T-helper 2 cell treated with Interferon-gamma antibody and Interleukin-4, amounts not matched to agents 100 ng/mL and 5 ng/mL, for 36 hours (primary cell): ENCODE measurements around the gene COX7B. TPM values are rescaled to one million over a fixed set of nuclear protein-coding genes. Genes with fewer than 3 reads are reported as not detected.
"Not testable (repeated sequence)": the region's sequence is repeated elsewhere in the genome, so short reads cannot be mapped to it uniquely, and the experiment has no call there.

Source experiments
- intact Hi-C: fragments of 100-400 bp; cut with micrococcal nuclease; formaldehyde crosslinking; loops from one replicate; pipeline ENCODE4 v1.15.1; 2023
- total RNA-seq: library from RNA; stranded (reverse); gene quantifications from 2 replicates; pipeline ENCODE4 v1.2.3, GENCODE V29; 2022

The COX7B gene
- 275 and 276 TPM in 2 replicates for total RNA-seq

GRCh38 chrX:77899081-77899828, at the start of gene COX7B:
TSS of gene COX7B (plus strand) at chrX:77899468. CDS start at chrX:77899554, 86 bp downstream.
- intact Hi-C loops = loop anchor here (1.0 to 10.0 kb wide), 7 partner anchors 11 to 1622 kb away; partner anchors contain the start of genes ATP7A, ATRX, CYSLTR1 and FGF16

- intact Hi-C loops = no loop called here
Observed at GRCh38 chrX:77875372-77875771, 23.9 kb upstream of the COX7B start.

- intact Hi-C loops = not testable (repeated sequence)
Observed at GRCh38 chrX:77881418-77881817, 17.9 kb upstream of the COX7B start.

- intact Hi-C loops = loop anchor here (10.0 kb wide), 2 partner anchors 448 to 1192 kb away; partner anchors contain the start of gene FGF16
Observed at GRCh38 chrX:77892887-77893286, 6.4 kb upstream of the COX7B start.

- intact Hi-C loops = loop anchor here (2.0 to 10.0 kb wide), 4 partner anchors 17 to 1721 kb away; partner anchors contain the start of genes ATP7A, FGF16 and PBDC1
Observed at GRCh38 chrX:77893713-77894112, 5.6 kb upstream of the COX7B start.

GRCh38 chrX:77894921-77895886, 4.1 kb upstream of the COX7B start, which contains the start of gene MAGT1:
TSS of gene MAGT1 (minus strand) at chrX:77895435. CDS start at chrX:77895410, 25 bp downstream.
- intact Hi-C loops = loop anchor here (1.0 to 10.0 kb wide), 8 partner anchors 16 to 1722 kb away; partner anchors contain the start of genes ATP7A, ATRX, CYSLTR1 and FGF16

- intact Hi-C loops = no loop called here
Observed at GRCh38 chrX:77900688-77901087, 1.4 kb downstream of the COX7B start.

- intact Hi-C loops = no loop called here
Observed at GRCh38 chrX:77901506-77901905, 2.2 kb downstream of the COX7B start.

GRCh38 chrX:77910108-77910840, 11.0 kb downstream of the COX7B start, which contains the start of gene ATP7A:
TSS of gene ATP7A (plus strand) at chrX:77910693. CDS start at chrX:77971642, 60,949 bp downstream.
- intact Hi-C loops = loop anchor here (1.0 to 2.0 kb wide), 6 partner anchors 11 to 194 kb away; partner anchors contain the start of genes ATRX, COX7B, MAGT1 and PGK1

GRCh38 chrX:77917294-77917933, 18.1 kb downstream of the COX7B start:
- intact Hi-C loops = no loop called here

GRCh38 chrX:77918568-77918967, 19.3 kb downstream of the COX7B start:
- intact Hi-C loops = no loop called here

- intact Hi-C loops = not testable (repeated sequence)
Observed at GRCh38 chrX:77919370-77919769, 20.1 kb downstream of the COX7B start.

- intact Hi-C loops = no loop called here
Observed at GRCh38 chrX:77922787-77923186, 23.5 kb downstream of the COX7B start.

GRCh38 chrX:77924320-77924859, 25.1 kb downstream of the COX7B start:
- intact Hi-C loops = no loop called here

- intact Hi-C loops = no loop called here
Observed at GRCh38 chrX:77925764-77926163, 26.5 kb downstream of the COX7B start.

- intact Hi-C loops = no loop called here
Observed at GRCh38 chrX:77930581-77930980, 31.3 kb downstream of the COX7B start.

- intact Hi-C loops = no loop called here
Observed at GRCh38 chrX:77935886-77936285, 36.6 kb downstream of the COX7B start.

GRCh38 chrX:77936299-77936698, 37.0 kb downstream of the COX7B start:
- intact Hi-C loops = no loop called here

- intact Hi-C loops = no loop called here
Observed at GRCh38 chrX:77937291-77937690, 38.0 kb downstream of the COX7B start.
